Esophagus mucosa (tissue), 1 donor: ENCODE measurements around the gene LRRC25. TPM values are rescaled to one million over a fixed set of nuclear protein-coding genes. Genes with fewer than 3 reads are reported as not detected.
"Not testable (repeated sequence)": the region's sequence is repeated elsewhere in the genome, so short reads cannot be mapped to it uniquely, and the experiment has no call there.

Experiments used
- ATAC-seq: fragments of 200-7000 bp; cut with Tn5 transposase; one replicate; pipeline ENCODE4 v1.9.1; 2020
- total RNA-seq: library from RNA; stranded (reverse); gene quantifications from one replicate; pipeline ENCODE4 v1.2.4, GENCODE V29; 2023
- donor health status: DM: yes; HTN: yes; CAD: no.

LRRC25 gene
- total RNA-seq, 1 donor from 2014 or later: 0.48 TPM

GRCh38 chr19:18424890-18425514 is 27.6 kb upstream of the LRRC25 start:
- ATAC-seq: no peak

DNA sequence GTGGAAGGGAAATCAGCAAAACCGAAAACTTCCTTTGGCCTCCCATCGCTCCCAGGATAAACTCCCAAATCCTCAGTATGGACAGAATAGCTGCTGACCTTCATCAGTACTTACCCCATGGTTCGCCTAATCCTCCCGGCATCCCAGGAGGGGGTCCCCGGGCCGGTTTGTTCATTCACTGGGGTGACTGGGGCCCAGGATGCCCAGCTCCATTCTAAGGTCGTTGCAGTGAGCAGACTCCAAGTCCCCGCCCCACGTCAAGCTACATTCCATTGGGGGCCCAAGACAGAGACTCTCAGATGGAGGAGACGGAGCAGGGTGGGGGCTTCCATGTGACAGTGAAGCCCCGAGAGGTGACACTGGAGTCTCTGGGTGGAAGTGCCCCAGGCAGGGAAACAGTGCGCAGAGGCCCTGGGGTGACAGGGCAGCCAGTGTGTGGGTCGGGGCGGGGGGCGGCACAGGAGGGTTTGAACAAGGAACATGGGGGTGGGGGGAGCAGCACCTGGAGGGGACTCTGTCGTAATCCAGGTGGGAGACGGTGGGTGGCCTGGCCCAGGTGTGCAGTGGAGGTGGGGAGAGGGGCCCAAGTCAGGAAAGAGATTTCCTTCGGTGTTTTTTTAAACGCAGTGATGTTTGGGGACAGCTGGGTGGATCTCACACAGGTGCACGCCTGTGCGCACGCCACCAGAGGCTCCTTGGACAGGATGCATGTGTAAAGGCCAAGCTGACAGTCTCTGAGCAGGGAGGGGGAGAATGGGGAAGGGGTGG is 26.9 kb upstream of the LRRC25 start:
- ATAC-seq: no peak

DNA sequence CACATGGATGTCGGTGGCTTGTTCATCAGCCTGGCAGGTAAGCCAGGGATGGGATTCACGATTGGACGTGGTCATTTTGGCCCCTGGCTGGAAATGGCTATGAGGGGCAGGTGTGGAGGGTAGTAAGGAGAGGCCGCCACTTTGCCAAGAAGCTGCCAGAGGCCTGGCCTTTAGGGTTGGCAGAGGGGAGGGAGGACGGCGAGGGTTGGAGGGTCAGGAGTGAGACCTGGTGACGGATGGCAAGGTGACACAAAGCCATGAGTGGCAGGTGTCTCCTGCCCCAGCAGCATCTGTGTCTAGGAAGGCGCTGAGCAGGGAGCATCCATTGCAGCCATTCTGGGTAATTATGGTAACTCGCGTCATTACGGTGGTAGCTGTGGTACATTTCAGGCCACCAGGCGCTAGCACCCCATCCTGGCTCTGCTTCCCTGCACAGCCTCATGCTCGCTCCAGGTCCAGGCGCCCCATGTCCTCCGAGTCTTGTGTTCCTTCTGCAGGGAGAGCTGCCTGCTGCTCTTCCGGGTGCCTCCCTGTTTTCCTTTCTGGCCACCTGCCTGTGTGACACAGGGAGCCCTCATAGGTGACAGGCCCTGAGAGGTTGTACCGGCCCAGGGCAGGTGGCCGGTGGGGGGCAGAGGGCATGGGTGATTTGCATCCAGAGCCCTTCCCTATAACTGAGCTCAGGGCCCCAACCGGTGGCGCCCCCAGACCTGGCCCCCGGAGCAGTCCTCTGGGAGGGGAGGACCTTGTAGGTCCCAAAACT is 26.0 kb upstream of the LRRC25 start:
- ATAC-seq: no peak

DNA sequence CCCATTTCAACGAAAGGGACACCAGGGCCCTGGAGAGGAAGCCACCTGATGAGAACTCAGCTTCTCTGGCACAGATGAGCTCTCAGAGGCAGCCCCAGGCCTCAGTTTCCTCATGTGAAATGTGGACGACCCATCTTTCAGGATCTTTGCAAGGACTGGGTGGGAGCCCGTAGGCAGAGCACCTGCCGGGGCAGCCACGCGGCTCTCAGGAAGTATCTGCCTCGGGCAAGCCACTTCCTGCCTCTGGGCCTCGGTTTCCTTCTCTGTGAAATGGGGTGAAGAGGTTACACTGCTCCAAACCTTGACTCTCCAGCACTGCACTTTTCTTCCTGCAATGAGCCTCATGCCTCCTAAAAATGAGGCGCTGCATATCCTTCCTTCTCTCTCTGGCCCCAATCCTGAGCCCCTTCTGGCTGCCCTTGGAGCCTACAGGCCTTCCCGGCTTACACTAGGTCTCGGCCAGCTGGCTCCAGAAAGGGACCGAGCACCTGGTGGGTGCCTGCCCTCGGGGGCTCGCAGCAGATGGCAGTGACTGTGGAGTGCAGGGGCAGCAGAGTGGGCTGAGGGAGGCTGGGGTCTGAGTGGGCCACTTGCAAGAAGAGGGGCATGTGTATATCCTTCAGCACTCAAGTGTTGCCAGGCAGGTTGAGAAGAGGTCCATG is 25.2 kb upstream of the LRRC25 start:
- no peak for ATAC-seq

- ATAC-seq: no peak
These were observed 24.0 kb upstream of the LRRC25 start for GRCh38 chr19:18421371-18421959.

DNA sequence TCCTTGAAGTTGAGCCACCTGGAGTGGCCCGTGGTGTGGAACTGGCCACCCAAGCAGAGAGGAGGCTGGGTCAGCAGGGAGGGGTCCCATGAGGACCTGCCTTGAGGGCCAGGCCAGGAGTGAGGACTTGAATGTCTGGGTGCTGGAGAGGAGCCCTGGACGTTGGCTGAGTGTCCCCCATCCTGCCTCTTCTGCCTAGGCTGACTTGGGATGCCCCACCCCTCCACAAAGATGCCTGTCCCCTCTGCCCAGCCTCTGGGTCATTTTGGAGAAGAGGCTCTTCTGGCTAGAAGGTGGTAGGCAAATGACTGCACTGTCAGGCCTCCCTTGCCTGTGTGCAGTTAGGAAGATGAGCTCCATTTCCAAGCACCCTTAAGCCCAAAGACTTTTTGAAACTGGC is 23.5 kb upstream of the LRRC25 start:
- no peak for ATAC-seq

DNA sequence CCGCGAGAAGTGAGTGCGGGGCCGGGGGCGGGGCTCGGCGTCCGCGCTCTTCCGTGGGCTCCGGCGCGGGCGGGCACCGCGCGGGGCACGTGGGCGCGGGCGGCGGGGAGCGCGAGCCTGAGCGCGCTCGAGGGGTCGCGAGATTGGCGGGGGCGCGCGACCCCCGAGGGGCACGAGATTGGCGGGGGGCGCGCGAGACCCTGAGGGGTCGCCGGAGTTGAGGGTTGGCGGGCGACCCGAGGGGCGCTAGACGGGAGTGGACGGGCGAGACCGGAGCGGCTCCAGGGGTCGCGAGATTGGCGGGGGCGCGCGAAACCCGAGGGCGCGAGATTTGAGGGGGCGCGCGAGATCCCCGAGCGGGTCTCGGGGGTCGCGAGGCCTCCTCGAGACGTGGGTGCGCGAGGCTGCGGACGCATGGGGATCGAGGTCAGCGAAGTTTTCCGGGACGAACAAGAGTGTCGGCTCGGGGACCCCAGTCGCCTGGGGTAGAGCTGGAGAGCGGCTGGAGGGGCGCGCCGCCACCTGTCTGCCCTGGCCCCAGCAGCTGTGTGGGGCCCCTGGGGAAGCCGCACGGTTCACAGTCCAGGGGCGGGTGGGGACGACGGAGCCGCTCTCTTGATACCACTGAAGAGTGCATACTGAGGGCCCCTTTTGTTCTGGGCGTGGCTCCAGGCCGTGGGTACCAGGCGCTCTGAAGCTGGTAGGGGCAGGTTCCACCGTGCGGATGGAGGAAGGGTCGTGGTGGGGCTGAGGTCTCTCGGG is 22.5 kb upstream of the LRRC25 start:
- ATAC-seq: no peak

DNA sequence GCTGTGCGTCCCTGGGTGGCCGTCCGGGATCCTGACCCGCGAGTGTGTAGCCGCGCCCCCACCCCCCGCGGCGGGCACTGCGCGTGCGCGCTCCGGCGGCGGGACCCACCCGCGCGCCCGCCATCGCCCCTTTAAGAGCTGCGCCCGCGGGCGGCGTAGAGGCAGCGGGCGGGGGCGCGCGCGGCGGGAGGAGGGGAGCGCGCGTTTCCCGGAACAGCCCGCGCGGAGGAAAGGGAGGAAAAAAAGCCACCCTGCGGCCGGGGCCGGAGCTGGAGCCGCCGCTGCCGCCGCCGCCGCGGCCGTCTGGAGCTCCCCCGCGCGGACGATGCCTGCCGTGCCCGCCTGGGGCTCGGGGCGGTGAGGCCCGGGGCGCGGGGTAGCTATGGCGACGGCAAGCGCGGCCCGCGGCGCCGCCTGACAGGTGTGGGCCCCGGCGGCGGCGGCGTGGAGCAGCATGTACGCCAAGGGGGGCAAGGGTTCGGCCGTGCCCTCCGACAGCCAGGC is 21.8 kb upstream of the LRRC25 start, which contains the start of gene SSBP4:
Gene SSBP4, plus strand, starts transcription at position 204 of the 504 bp plus-strand sequence. Its CDS starts 251 bp downstream, at position 455.
- ATAC-seq: peak; percentile 24

DNA sequence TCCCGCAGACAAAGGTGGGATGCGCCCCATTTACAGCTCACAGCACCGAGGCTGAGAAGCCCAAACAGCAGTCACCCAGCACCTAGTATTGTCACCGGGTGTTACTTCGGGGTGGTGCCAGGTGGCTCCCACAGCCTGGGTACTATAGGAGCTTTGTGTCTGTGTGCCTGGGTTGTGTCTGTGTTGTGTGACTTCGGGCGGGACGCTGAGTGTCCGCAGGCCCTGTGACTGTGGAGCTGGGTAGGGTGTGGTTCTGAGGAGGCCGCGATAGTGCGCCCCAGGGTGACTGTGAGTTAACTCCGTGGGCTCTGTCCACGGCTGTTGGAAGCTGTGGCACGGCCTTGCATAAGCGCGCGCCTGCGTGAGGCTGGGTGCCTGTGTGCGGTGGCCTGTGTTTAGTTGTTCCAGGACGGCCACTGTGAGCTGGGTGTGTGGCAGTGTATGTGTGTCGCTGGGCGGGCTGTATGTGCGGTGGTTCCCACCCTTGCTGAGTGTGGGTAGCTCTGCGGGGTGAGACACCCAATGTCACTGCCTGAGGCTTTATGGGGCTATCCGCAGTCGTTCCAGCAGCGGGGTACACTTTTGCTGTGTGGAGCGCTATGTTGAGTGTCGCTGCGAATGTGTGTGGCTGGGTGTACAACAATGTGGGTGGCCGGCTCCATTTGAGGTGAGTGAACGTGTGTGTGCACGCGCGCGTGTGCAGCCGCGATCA is 21.2 kb upstream of the LRRC25 start:
- peak; percentile 34 for ATAC-seq

DNA sequence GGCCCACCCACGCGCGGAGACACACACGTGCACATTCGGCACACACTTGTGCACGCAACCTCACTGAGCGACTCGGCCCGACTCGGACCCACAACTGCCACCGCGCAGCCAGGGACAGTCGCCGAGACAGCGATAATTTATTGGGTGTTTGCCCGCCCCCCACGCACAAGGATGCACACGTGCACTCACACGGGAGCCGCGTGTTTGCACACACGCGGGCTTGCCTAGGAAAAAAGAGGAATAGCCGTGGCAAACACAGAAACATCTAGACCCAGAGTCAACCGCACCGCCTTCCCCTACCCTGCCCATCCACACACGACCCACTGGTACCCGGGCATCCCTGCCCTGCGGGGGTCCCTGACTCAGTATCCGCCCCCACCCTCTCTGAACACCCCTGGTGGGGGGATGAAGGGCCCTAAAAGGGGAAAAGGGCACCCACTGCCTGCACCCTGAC is 20.6 kb upstream of the LRRC25 start:
- no peak for ATAC-seq

DNA sequence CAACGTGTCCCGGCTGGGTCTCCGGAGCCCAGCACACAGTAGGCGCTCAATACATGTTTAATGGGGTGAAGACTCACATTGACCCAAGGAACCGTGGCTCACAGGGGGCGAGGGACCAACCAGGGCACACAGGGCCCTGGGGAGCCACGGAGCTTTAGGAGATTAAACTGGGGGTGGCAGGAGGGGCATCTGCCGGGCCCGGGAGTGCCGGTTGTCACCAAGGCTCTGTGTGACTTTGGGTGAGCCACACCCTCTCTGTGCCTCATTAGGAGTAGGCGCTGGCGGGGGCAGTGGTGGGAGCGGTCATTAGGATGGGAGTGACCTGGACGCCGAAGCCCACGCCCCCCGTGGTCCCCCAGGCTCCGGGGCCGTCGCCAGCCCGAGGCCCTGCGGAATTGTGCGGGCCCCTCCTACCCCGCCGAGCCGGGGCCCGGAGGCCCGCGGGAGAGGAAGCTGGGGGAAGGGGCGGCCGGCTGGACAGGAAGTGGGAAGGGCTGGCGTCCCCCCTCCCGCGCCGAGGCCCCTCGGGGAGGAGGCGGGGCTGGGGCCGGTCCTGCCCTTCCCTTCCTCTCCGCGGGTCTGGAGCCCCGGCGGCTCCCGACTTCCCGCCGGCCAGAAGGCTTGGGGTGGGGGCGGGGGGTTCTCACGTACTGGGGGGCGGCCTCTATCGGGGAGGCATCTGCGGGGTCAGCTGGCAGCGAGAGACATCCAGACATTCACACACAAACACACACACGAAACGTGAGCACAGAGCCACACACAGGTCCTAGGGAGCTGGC is 20.0 kb upstream of the LRRC25 start:
- ATAC-seq: peak; percentile 19

- ATAC-seq: peak; percentile 8
These were observed 19.4 kb upstream of the LRRC25 start for GRCh38 chr19:18416778-18417249.

- peak; percentile 1 for ATAC-seq
These were observed 17.9 kb upstream of the LRRC25 start for GRCh38 chr19:18415178-18415867.

DNA sequence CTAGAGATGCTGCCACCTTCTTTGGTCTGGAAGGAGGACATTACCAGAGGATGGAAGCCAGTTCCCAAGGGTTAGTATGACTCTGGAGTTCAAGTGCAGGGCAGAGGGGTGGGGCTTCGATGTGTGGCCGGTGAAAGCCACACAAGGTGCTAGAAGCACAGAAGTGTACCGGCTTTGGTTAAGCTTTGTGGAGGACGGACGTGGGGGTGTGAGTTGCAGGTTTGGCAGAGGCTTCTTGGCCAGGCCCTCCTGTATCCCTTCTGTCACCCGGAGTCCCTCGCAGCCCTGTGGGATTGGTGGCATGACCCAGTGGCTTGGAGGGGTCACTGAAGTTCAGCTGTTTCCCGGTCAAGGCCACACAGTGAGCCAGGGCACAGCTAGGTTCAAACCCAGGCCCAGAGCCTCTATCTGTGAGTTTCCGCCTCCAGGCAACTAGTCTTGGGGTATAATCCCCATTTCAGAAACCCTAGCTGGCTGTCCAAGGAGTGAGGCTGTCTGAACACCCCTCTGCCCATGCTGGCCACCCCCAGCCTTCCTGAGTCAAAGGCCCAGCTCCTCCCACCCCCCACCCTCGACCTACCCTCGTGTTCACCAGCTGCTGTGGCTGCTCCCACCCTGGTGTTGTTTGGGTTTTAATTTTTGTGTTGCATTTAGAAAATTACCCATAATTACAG is 17.2 kb upstream of the LRRC25 start:
- ATAC-seq: no peak

GRCh38 chr19:18412610-18413239 is 15.3 kb upstream of the LRRC25 start:
- ATAC-seq: no peak

DNA sequence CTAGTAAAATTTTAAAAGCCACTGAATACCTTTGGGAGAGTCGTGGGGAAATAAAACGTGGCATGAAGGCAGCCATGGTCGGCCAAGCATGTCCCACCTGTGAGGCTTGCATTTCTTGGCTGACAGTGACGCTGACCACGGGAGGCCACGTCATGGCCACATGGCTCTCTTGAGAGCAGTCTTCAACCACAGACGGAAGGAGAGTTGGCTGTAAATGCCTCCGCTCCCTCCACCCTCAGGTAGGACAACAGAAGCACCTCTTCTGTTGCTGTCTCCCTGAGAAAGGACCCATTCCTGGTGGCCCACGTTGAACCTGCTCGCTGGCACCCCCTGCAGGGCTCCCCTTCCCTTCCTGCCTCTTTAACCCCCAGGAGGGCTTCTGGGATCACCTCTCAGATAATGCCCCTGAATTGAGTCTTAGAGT is 10.6 kb upstream of the LRRC25 start:
- ATAC-seq: peak; percentile 36

- ATAC-seq: no peak
These were observed 9.3 kb upstream of the LRRC25 start for GRCh38 chr19:18406749-18407148.

- ATAC-seq: not testable (repeated sequence)
These were observed 8.3 kb upstream of the LRRC25 start for GRCh38 chr19:18405754-18406153.
